ENCODE data around the gene DUSP22. TPM values are rescaled to one million over a fixed set of nuclear protein-coding genes. Genes with fewer than 3 reads are reported as not detected.

Gene DUSP22
- total RNA-seq, 1 experiment from 2014 or later: 19.2 TPM

- RAD21 ChIA-PET (ENCODE audit: low non-redundant PET in 1 of 2, low total read pairs in 2 of 2, uncharacterized antibody in 2 of 2, unreplicated experiment in 2 of 2): no interaction called here
These were observed 22.1 kb downstream of the DUSP22 start for GRCh38 chr6:314377-314776.

More at GRCh38 chr6:314377-314776, 22.1 kb downstream of the DUSP22 start:
- intact Hi-C loops (cut with micrococcal nuclease): no loop called here
- no peaks in the 10 kb centered on the region for H3K79me2 ChIP-seq (ENCODE audit: insufficient read depth, low read length)
- H4K20me1 ChIP-seq (ENCODE audit: insufficient read depth): no peaks in the 10 kb centered on the region
- H3K27ac ChIP-seq (ENCODE audit: low read depth, low read length): no peak overlapping the region
- no peak overlapping the region for H3K9ac ChIP-seq (ENCODE audit: low read length)
- no peaks in the 10 kb centered on the region for H3K27me3 ChIP-seq (ENCODE audit: insufficient read depth, low read length)
- H2AFZ ChIP-seq (ENCODE audit: low read depth, low read length, poor library complexity, severe bottlenecking): no peak overlapping the region
- ChIA-PET POLR2A (no interaction called here), CTCF (no interaction called here)
- no peaks in the 10 kb centered on the region for H3K9me2 ChIP-seq (ENCODE audit: insufficient read depth)
- no TSS peak for BruUV-seq (replicated peaks)
- H3K36me3 ChIP-seq (ENCODE audit: control insufficient read depth in 1 of 2, insufficient read depth in 2 of 2, low read length in 2 of 2): no peaks in the 10 kb centered on the region
- no peaks in the 10 kb centered on the region for H3K4me1 ChIP-seq (ENCODE audit: control insufficient read depth in 1 of 2, insufficient read depth in 2 of 2, low read length in 2 of 2)
- no peak overlapping the region for H3K4me3 ChIP-seq (replicated peaks in 1 of 2; ENCODE audit: low read depth in 1 of 2, low read length in 2 of 2)
- TF ChIP-seq ELF1 (IDR thresholded peaks at IDR 0.05; ENCODE audit: borderline replicate concordance, low read depth) (no peak), YY1 (IDR thresholded peaks at IDR 0.05; ENCODE audit: extremely low read depth, insufficient replicate concordance, low read depth, low read length) (no peak), ZFX (IDR thresholded peaks at IDR 0.05) (no peak), SIN3A (IDR thresholded peaks at IDR 0.05; ENCODE audit: low read depth) (no peak), RAD21 (IDR thresholded peaks at IDR 0.05; ENCODE audit: low read depth) (no peak), JUND (IDR thresholded peaks at IDR 0.05) (no peak), CEBPB (IDR thresholded peaks at IDR 0.05; ENCODE audit: low read depth) (no peak), ATF3 (IDR thresholded peaks at IDR 0.05) (no peak), ZBTB33 (IDR thresholded peaks at IDR 0.05; ENCODE audit: extremely low read depth, insufficient replicate concordance, low read length) (no peak), FOSL1 (IDR thresholded peaks at IDR 0.05; ENCODE audit: low read depth) (no peak), EZH2phosphoT487 (IDR thresholded peaks at IDR 0.05; ENCODE audit: borderline replicate concordance) (no peak), CTCF (IDR thresholded peaks at IDR 0.05 in 2 of 3, conservative IDR thresholded peaks at IDR 0.05 in 1 of 3; ENCODE audit: borderline replicate concordance in 1 of 3, insufficient read depth in 1 of 3, low read depth in 2 of 3, low read length in 2 of 3) (no peak), SRF (IDR thresholded peaks at IDR 0.05; ENCODE audit: low read depth) (no peak)
- ATAC-seq (no peak), DNase-seq (ENCODE audit: low read depth, low spot score) (no peak)
- H3K9me3 ChIP-seq (ENCODE audit: control insufficient read depth in 1 of 2, insufficient read depth in 1 of 2, low read depth in 1 of 2, low read length in 2 of 2): peaks cover 0 to 3% of the 10 kb centered on the region in 2 experiments; a peak in 1 of 4 replicates
- no peak overlapping the region for H3K4me2 ChIP-seq (ENCODE audit: low read length)
